ENCODE data around the gene GMPR2. TPM values are rescaled to one million over a fixed set of nuclear protein-coding genes. Genes with fewer than 3 reads are reported as not detected.

Gene GMPR2
- total RNA-seq, 6 donors from 2014 or later = 26.2 to 76.9 (median 47.2) TPM

DNA sequence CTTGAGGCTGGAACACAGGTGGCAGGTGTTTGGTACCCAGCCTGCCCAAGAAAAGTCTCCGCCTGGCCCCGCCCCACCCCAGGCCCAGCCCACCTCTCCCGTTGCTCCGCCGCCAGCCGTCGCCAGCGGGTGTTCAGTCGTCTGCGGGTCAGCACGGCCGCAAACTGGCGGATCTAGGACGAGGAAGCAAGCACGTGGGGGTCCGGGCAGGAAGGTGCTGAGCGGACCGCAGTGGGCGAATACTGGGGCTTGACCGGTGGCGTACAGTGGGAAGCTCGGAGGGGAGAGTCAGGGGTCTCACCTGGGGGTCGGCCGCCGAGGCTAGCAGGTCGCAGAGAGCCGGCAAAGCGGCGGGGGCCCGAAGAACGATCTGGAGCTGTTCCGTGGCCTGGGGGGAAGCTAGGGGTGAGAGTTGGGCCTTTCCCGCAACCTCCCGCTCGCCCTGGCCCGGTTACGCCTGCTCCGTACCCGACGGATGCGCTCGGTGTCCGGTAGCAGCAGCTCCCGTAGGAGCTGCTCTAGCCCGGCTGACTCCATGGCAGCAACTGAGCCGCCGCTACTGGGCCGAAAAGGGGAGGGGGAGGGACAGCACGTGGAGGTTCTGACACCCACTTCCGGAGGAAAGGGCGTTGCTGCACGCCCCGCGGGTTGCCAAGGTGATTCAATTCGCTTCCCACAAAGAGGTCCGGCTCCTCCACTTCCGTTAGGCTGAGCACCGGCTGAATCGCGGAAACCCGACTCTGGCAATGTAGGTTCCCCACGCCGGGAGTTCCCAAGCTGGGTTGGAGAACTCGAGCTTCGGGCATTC lies 44.3 kb upstream of the GMPR2 start, which contains the start of gene IPO4:
Gene IPO4 (minus strand): TSS at position 566 of the 808 bp plus-strand sequence. CDS start 29 bp downstream, at position 537.
- Histone ChIP-seq H3K4me1 (peaks cover 14 to 24% (median 18%) of the 10 kb centered on the region in 4 donors), H3K27me3 (no peaks in the 10 kb centered on the region), H3K4me3 (peak within 1 kb of the TSS; percentile 65 to 90 (median 78)), H3K36me3 (peaks cover 0 to 59% (median 41%) of the 10 kb centered on the region in 4 donors), H3K9me3 (no peaks in the 10 kb centered on the region), H3K27ac (peak within 1 kb of the TSS; percentile 67 to 78 (median 72))
- peak; percentile 93 to 97 for DNase-seq
- peak; percentile 95 to 97 for ATAC-seq (ENCODE audit: low FRiP score in 2 of 2)
- peak in 3 of 4 donors; percentile 24 to 66 (median 66) for TF ChIP-seq POLR2A (IDR thresholded peaks at IDR 0.05)
- TF ChIP-seq POLR2AphosphoS5 (IDR thresholded peaks at IDR 0.05) = peak; percentile 81 to 86
- TF ChIP-seq EP300 (IDR thresholded peaks at IDR 0.05) = no peak
- TF ChIP-seq, protein P1, sequence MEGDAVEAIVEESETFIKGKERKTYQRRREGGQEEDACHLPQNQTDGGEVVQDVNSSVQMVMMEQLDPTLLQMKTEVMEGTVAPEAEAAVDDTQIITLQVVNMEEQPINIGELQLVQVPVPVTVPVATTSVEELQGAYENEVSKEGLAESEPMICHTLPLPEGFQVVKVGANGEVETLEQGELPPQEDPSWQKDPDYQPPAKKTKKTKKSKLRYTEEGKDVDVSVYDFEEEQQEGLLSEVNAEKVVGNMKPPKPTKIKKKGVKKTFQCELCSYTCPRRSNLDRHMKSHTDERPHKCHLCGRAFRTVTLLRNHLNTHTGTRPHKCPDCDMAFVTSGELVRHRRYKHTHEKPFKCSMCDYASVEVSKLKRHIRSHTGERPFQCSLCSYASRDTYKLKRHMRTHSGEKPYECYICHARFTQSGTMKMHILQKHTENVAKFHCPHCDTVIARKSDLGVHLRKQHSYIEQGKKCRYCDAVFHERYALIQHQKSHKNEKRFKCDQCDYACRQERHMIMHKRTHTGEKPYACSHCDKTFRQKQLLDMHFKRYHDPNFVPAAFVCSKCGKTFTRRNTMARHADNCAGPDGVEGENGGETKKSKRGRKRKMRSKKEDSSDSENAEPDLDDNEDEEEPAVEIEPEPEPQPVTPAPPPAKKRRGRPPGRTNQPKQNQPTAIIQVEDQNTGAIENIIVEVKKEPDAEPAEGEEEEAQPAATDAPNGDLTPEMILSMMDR (IDR thresholded peaks at IDR 0.05) = no peak
- 0% methylated on average over 12 to 57 of the region's 65 CpGs for WGBS, 2 donors

DNA sequence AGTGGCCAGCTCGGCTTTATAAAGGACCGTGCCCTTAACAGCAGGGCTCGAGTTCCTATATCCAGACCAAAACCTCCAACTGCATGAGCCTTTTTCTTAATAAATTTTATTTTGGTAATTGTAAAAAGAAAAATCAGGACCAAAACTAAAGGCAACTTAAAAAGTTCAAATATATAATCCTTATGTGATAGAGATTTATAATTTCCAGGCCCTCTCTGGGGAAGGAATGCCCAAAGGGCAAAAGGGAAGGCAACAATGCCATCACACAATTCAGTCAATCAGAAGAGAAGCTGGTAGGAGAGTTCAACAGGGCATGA lies 43.7 kb upstream of the GMPR2 start:
- H3K27ac ChIP-seq = peak overlapping the region in 3 of 4 donors; percentile 67 to 78 (median 67)
- no peaks in the 10 kb centered on the region for H3K9me3 ChIP-seq

DNA sequence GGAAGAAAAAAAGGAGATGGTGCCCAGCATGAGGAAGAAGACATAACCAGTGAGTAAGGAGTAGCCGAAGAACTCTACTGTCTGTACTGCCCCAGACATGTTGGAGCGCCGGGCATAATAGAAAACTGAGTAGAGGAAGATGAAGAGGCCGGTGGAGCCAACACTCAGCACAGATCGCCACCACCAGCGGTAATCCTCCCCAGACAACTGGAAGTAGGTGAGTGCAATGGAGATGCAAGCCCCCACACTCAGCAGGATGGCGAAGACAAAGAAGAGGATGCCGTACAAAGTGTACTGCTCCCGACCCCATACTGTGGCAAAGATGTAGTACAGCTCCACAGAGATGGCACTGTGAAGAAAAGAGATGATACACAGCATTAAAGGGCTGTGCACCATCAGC lies 43.3 kb upstream of the GMPR2 start:
- H3K36me3 ChIP-seq = peaks cover 0 to 49% (median 32%) of the 10 kb centered on the region in 4 donors
- no peaks in the 10 kb centered on the region for H3K9me3 ChIP-seq
- 91 to 96% methylated on average over 9 of the region's 9 CpGs for WGBS, 2 donors
- TF ChIP-seq POLR2A (IDR thresholded peaks at IDR 0.05) = no peak
- TF ChIP-seq POLR2AphosphoS5 (IDR thresholded peaks at IDR 0.05) = no peak
- TF ChIP-seq, protein P1 (IDR thresholded peaks at IDR 0.05) = no peak
- TF ChIP-seq EP300 (IDR thresholded peaks at IDR 0.05) = no peak
- peaks cover 20 to 30% (median 24%) of the 10 kb centered on the region in 4 donors for H3K4me1 ChIP-seq
- DNase-seq = no peak
- H3K4me3 ChIP-seq = no peak overlapping the region
- H3K27me3 ChIP-seq = no peaks in the 10 kb centered on the region
- ATAC-seq (ENCODE audit: low FRiP score in 2 of 2) = no peak
- H3K27ac ChIP-seq = peak overlapping the region in 1 of 4 donors; percentile 67

More for the DNA sequence above, 43.7 kb upstream of the GMPR2 start:
- DNase-seq (no peak), ATAC-seq (ENCODE audit: low FRiP score in 2 of 2) (no peak)
- Histone ChIP-seq H3K36me3 (peaks cover 0 to 53% (median 36%) of the 10 kb centered on the region in 4 donors), H3K4me3 (peak overlapping the region in 3 of 4 donors; percentile 65 to 90 (median 88)), H3K4me1 (peaks cover 15 to 25% (median 20%) of the 10 kb centered on the region in 4 donors), H3K27me3 (no peaks in the 10 kb centered on the region)
- no peak for TF ChIP-seq POLR2AphosphoS5 (IDR thresholded peaks at IDR 0.05)
- TF ChIP-seq POLR2A (IDR thresholded peaks at IDR 0.05) = no peak
- TF ChIP-seq, protein P1 (IDR thresholded peaks at IDR 0.05) = no peak
- no peak for TF ChIP-seq EP300 (IDR thresholded peaks at IDR 0.05)
- whole genome bisulfite sequencing, 2 donors = 0 to 2% methylated on average over 3 of the region's 3 CpGs

DNA sequence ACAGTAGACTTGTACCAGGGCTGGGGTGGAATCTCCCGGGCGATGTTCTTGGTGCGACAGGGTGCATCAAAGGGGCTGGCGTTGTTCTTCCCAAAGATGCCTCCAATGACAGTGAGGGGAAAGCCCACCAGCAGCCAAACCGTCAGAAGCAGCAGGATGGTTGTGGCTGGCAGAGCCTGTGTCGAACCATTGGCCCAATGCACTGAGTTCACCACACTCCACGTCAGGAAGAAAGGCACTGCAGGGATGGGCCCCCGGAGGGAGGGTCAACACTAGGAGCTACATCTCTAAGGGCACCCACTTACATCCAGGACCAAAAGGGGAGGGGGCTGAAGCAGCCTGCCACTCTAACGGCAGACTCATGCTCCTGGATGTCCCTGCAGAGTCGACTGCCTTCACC lies 42.3 kb upstream of the GMPR2 start:
- peaks cover 24 to 37% (median 29%) of the 10 kb centered on the region in 4 donors for H3K4me1 ChIP-seq
- no peak overlapping the region for H3K27ac ChIP-seq
- H3K27me3 ChIP-seq = no peaks in the 10 kb centered on the region
- WGBS, 2 donors = 89 to 92% methylated on average over 10 of the region's 10 CpGs
- TF ChIP-seq, protein P1 (IDR thresholded peaks at IDR 0.05) = no peak
- TF ChIP-seq POLR2A (IDR thresholded peaks at IDR 0.05) (no peak), EP300 (IDR thresholded peaks at IDR 0.05) (no peak), POLR2AphosphoS5 (IDR thresholded peaks at IDR 0.05) (no peak)
- peaks cover 0 to 39% (median 22%) of the 10 kb centered on the region in 4 donors for H3K36me3 ChIP-seq
- DNase-seq (no peak), ATAC-seq (ENCODE audit: low FRiP score in 2 of 2) (no peak)
- H3K9me3 ChIP-seq = no peaks in the 10 kb centered on the region
- no peak overlapping the region for H3K4me3 ChIP-seq

Measured in upper lobe of left lung (tissue), 6 donors.